Measurements from ENCODE around the gene ASXL1. TPM values are rescaled to one million over a fixed set of nuclear protein-coding genes. Genes with fewer than 3 reads are reported as not detected.

Gene ASXL1
- total RNA-seq (314 TPM), polyA plus RNA-seq (10 to 100 TPM; 15.0 to 28.3 (median 21.1) TPM)

GRCh38 chr20:32357869-32358631, at the start of gene ASXL1:
Gene ASXL1 (plus strand): TSS chr20:32358331. CDS start chr20:32358776, 445 bp downstream.
- Mint-ChIP-seq H3K9me3 (peaks cover 0 to 2% (median 0%) of the 10 kb centered on the region in 7 donors), H3K36me3 (peaks cover 4% of the 10 kb centered on the region), H3K4me3 (peak within 1 kb of the TSS; percentile 95 to 100 (median 97)), H3K4me1 (peaks cover 25 to 60% (median 40%) of the 10 kb centered on the region in 4 donors), H3K27ac (peak within 1 kb of the TSS; percentile 98 to 99 (median 98)), H3K27me3 (no peaks in the 10 kb centered on the region)
- peak within 1 kb of the TSS; percentile 98 for H3K27ac ChIP-seq (ENCODE audit: insufficient read depth, low read length, poor library complexity, severe bottlenecking)
- H3K27me3 ChIP-seq (ENCODE audit: control insufficient read depth, insufficient read depth, low read length): no peaks in the 10 kb centered on the region
- no peaks in the 10 kb centered on the region for H3K9me3 ChIP-seq (ENCODE audit: control insufficient read depth in 2 of 2, low read length in 2 of 2)
- peaks cover 68% of the 10 kb centered on the region for H3K4me1 ChIP-seq (ENCODE audit: control insufficient read depth, insufficient read depth, low read length, poor library complexity, severe bottlenecking)
- no peaks in the 10 kb centered on the region for H3K36me3 ChIP-seq (ENCODE audit: control insufficient read depth, insufficient read depth, low read length)
- peak; percentile 94 to 95 for ATAC-seq (ENCODE audit: low read depth in 2 of 2)
- peak within 1 kb of the TSS; percentile 97 for H3K4me3 ChIP-seq (ENCODE audit: low read depth, low read length)
- peak; percentile 93 to 99 (median 93) for DNase-seq

GRCh38 chr20:32312718-32313424, 45.3 kb upstream of the ASXL1 start:
- no peaks in the 10 kb centered on the region for H3K9me3 ChIP-seq (ENCODE audit: control insufficient read depth in 2 of 2, low read length in 2 of 2)
- DNase-seq (no peak), ATAC-seq (ENCODE audit: low read depth in 2 of 2) (no peak)
- no peaks in the 10 kb centered on the region for H3K9me3 Mint-ChIP-seq
- peaks cover 0 to 21% (median 13%) of the 10 kb centered on the region in 4 donors for H3K4me1 Mint-ChIP-seq
- H3K36me3 Mint-ChIP-seq: peaks cover 55% of the 10 kb centered on the region
- peak overlapping the region in 2 of 3 donors; percentile 8 to 32 for H3K27ac Mint-ChIP-seq
- no peaks in the 10 kb centered on the region for H3K27me3 ChIP-seq (ENCODE audit: control insufficient read depth, insufficient read depth, low read length)
- H3K4me3 ChIP-seq (ENCODE audit: low read depth, low read length): no peak overlapping the region
- no peaks in the 10 kb centered on the region for H3K4me1 ChIP-seq (ENCODE audit: control insufficient read depth, insufficient read depth, low read length, poor library complexity, severe bottlenecking)
- no peaks in the 10 kb centered on the region for H3K27me3 Mint-ChIP-seq
- no peak overlapping the region for H3K4me3 Mint-ChIP-seq
- peak overlapping the region; percentile 33 for H3K27ac ChIP-seq (ENCODE audit: insufficient read depth, low read length, poor library complexity, severe bottlenecking)
- peaks cover 49% of the 10 kb centered on the region for H3K36me3 ChIP-seq (ENCODE audit: control insufficient read depth, insufficient read depth, low read length)

- Mint-ChIP-seq H3K4me3 (no peak overlapping the region), H3K27me3 (no peaks in the 10 kb centered on the region), H3K9me3 (no peaks in the 10 kb centered on the region), H3K4me1 (peaks cover 0 to 21% (median 16%) of the 10 kb centered on the region in 4 donors), H3K27ac (peak overlapping the region; percentile 71 to 87 (median 84)), H3K36me3 (peaks cover 56% of the 10 kb centered on the region)
- Histone ChIP-seq H3K9me3 (ENCODE audit: control insufficient read depth in 2 of 2, low read length in 2 of 2) (no peaks in the 10 kb centered on the region), H3K27me3 (ENCODE audit: control insufficient read depth, insufficient read depth, low read length) (no peaks in the 10 kb centered on the region), H3K4me3 (ENCODE audit: low read depth, low read length) (no peak overlapping the region), H3K4me1 (ENCODE audit: control insufficient read depth, insufficient read depth, low read length, poor library complexity, severe bottlenecking) (no peaks in the 10 kb centered on the region), H3K36me3 (ENCODE audit: control insufficient read depth, insufficient read depth, low read length) (peaks cover 53% of the 10 kb centered on the region), H3K27ac (ENCODE audit: insufficient read depth, low read length, poor library complexity, severe bottlenecking) (no peak overlapping the region)
- DNase-seq (no peak), ATAC-seq (ENCODE audit: low read depth in 2 of 2) (no peak)
These were observed 43.4 kb upstream of the ASXL1 start for GRCh38 chr20:32314768-32315167.

GRCh38 chr20:32315399-32315798, 42.7 kb upstream of the ASXL1 start:
- Histone ChIP-seq H3K4me3 (ENCODE audit: low read depth, low read length) (no peak overlapping the region), H3K4me1 (ENCODE audit: control insufficient read depth, insufficient read depth, low read length, poor library complexity, severe bottlenecking) (no peaks in the 10 kb centered on the region), H3K27ac (ENCODE audit: insufficient read depth, low read length, poor library complexity, severe bottlenecking) (no peak overlapping the region), H3K27me3 (ENCODE audit: control insufficient read depth, insufficient read depth, low read length) (no peaks in the 10 kb centered on the region), H3K9me3 (ENCODE audit: control insufficient read depth in 2 of 2, low read length in 2 of 2) (no peaks in the 10 kb centered on the region), H3K36me3 (ENCODE audit: control insufficient read depth, insufficient read depth, low read length) (peaks cover 46% of the 10 kb centered on the region)
- no peak for ATAC-seq (ENCODE audit: low read depth in 2 of 2)
- H3K27ac Mint-ChIP-seq: peak overlapping the region in 1 of 3 donors; percentile 89
- H3K36me3 Mint-ChIP-seq: peaks cover 51% of the 10 kb centered on the region
- no peak for DNase-seq
- H3K4me3 Mint-ChIP-seq: no peak overlapping the region
- H3K4me1 Mint-ChIP-seq: peaks cover 3 to 19% (median 15%) of the 10 kb centered on the region in 4 donors
- H3K27me3 Mint-ChIP-seq: no peaks in the 10 kb centered on the region
- H3K9me3 Mint-ChIP-seq: no peaks in the 10 kb centered on the region

GRCh38 chr20:32315891-32316290, 42.2 kb upstream of the ASXL1 start:
- no peak overlapping the region for H3K27ac ChIP-seq (ENCODE audit: insufficient read depth, low read length, poor library complexity, severe bottlenecking)
- no peaks in the 10 kb centered on the region for H3K4me1 ChIP-seq (ENCODE audit: control insufficient read depth, insufficient read depth, low read length, poor library complexity, severe bottlenecking)
- Mint-ChIP-seq H3K27ac (peak overlapping the region in 2 of 3 donors; percentile 72 to 76), H3K27me3 (no peaks in the 10 kb centered on the region), H3K9me3 (no peaks in the 10 kb centered on the region), H3K36me3 (peaks cover 51% of the 10 kb centered on the region), H3K4me3 (no peak overlapping the region), H3K4me1 (peaks cover 8 to 17% (median 13%) of the 10 kb centered on the region in 4 donors)
- DNase-seq: no peak
- H3K27me3 ChIP-seq (ENCODE audit: control insufficient read depth, insufficient read depth, low read length): no peaks in the 10 kb centered on the region
- no peaks in the 10 kb centered on the region for H3K9me3 ChIP-seq (ENCODE audit: control insufficient read depth in 2 of 2, low read length in 2 of 2)
- H3K4me3 ChIP-seq (ENCODE audit: low read depth, low read length): no peak overlapping the region
- no peak for ATAC-seq (ENCODE audit: low read depth in 2 of 2)
- peaks cover 42% of the 10 kb centered on the region for H3K36me3 ChIP-seq (ENCODE audit: control insufficient read depth, insufficient read depth, low read length)

GRCh38 chr20:32316667-32317066, 41.5 kb upstream of the ASXL1 start:
- Mint-ChIP-seq H3K36me3 (peaks cover 53% of the 10 kb centered on the region), H3K9me3 (no peaks in the 10 kb centered on the region), H3K27me3 (no peaks in the 10 kb centered on the region), H3K4me3 (no peak overlapping the region), H3K27ac (peak overlapping the region in 2 of 3 donors; percentile 72 to 76), H3K4me1 (peaks cover 8 to 17% (median 14%) of the 10 kb centered on the region in 4 donors)
- Histone ChIP-seq H3K9me3 (ENCODE audit: control insufficient read depth in 2 of 2, low read length in 2 of 2) (no peaks in the 10 kb centered on the region), H3K4me1 (ENCODE audit: control insufficient read depth, insufficient read depth, low read length, poor library complexity, severe bottlenecking) (no peaks in the 10 kb centered on the region), H3K27me3 (ENCODE audit: control insufficient read depth, insufficient read depth, low read length) (no peaks in the 10 kb centered on the region), H3K4me3 (ENCODE audit: low read depth, low read length) (no peak overlapping the region), H3K36me3 (ENCODE audit: control insufficient read depth, insufficient read depth, low read length) (peaks cover 42% of the 10 kb centered on the region), H3K27ac (ENCODE audit: insufficient read depth, low read length, poor library complexity, severe bottlenecking) (no peak overlapping the region)
- DNase-seq (no peak), ATAC-seq (ENCODE audit: low read depth in 2 of 2) (no peak)

- peaks cover 43% of the 10 kb centered on the region for H3K36me3 Mint-ChIP-seq
- H3K9me3 Mint-ChIP-seq: no peaks in the 10 kb centered on the region
- peaks cover 35% of the 10 kb centered on the region for H3K36me3 ChIP-seq (ENCODE audit: control insufficient read depth, insufficient read depth, low read length)
- H3K27ac ChIP-seq (ENCODE audit: insufficient read depth, low read length, poor library complexity, severe bottlenecking): no peak overlapping the region
- H3K27me3 Mint-ChIP-seq: no peaks in the 10 kb centered on the region
- peaks cover 0 to 8% (median 6%) of the 10 kb centered on the region in 4 donors for H3K4me1 Mint-ChIP-seq
- DNase-seq (peak in 1 of 3 donors; percentile 57), ATAC-seq (ENCODE audit: low read depth in 2 of 2) (peak; percentile 42 to 43)
- no peaks in the 10 kb centered on the region for H3K27me3 ChIP-seq (ENCODE audit: control insufficient read depth, insufficient read depth, low read length)
- no peaks in the 10 kb centered on the region for H3K4me1 ChIP-seq (ENCODE audit: control insufficient read depth, insufficient read depth, low read length, poor library complexity, severe bottlenecking)
- no peak overlapping the region for H3K4me3 ChIP-seq (ENCODE audit: low read depth, low read length)
- H3K4me3 Mint-ChIP-seq: no peak overlapping the region
- H3K27ac Mint-ChIP-seq: peak overlapping the region in 1 of 3 donors; percentile 59
- no peaks in the 10 kb centered on the region for H3K9me3 ChIP-seq (ENCODE audit: control insufficient read depth in 2 of 2, low read length in 2 of 2)
These were observed 39.0 kb upstream of the ASXL1 start for GRCh38 chr20:32319100-32319499.

Measured in CD4-positive, CD25-positive, alpha-beta regulatory T cell (primary cell).